K562 (cell line): ENCODE measurements around the gene SPARC. TPM values are rescaled to one million over a fixed set of nuclear protein-coding genes. Genes with fewer than 3 reads are reported as not detected.

Source experiments
- ATAC-seq: fragments of 200-7000 bp; cut with Tn5 transposase; 3 replicates; pipeline ENCODE4 v1.9.1; 2020; ENCODE audit warnings: moderate library complexity
- BruUV-seq: library from RNA; stranded (reverse); fragments of 400-500 nt; replicated peaks from 2 replicates; lab custom pipeline; 2021; lab: Mats Ljungman, UMichigan
- CTCF ChIA-PET: fragments of 300-600 bp; formaldehyde crosslinking; extraction: SDS; loops from one replicate; lab custom pipeline; 2021; ENCODE audit warnings: low intra/inter-chr PET ratio; lab: Yijun Ruan, JAX
- POLR2A ChIA-PET: fragments of 300-600, 350-650 bp; sonication (Branson Sonifier 250); formaldehyde crosslinking; extraction: SDS; loops from one replicate; lab custom pipeline; 2021; ENCODE audit warnings: antibody characterized with exemption, inconsistent platforms; lab: Yijun Ruan, JAX
- DNase-seq, 4 experiments: peaks; one replicate each; pipeline versions ENCODE4 v3.0.0 to v3.0.0-alpha.2; 2011 to 2018; ENCODE audit warnings: low spot score in 3 of 4, mixed read lengths in 3 of 4; ENCODE audit errors: extremely low read depth in 1 of 4
- FAIRE-seq: peaks from 2 replicates; lab custom pipeline; 2011; peaks lifted over from hg19 to GRCh38; lab: Jason Lieb, UNC
- H2AFZ ChIP-seq: 2 replicates; pipeline ENCODE4 v1.6.0; 2011; ENCODE audit warnings: low read depth, low read length, control low read depth, inconsistent platforms
- H3K27ac ChIP-seq: fragments of 200-600 bp; 3 replicates; pipeline ENCODE4 v1.8.0; 2011; ENCODE audit warnings: low read depth, mild to moderate bottlenecking, control low read depth, inconsistent platforms, low read length, moderate library complexity, mixed read lengths; ENCODE audit errors: extremely low read depth
- H3K27me3 ChIP-seq, 2 experiments: fragments of 300-600 bp in 1 of 2; 2 replicates in 1 of 2; 3 replicates in 1 of 2; pipeline versions ENCODE4 v1.6.0 to v1.8.0; 2011; ENCODE audit warnings: inconsistent platforms in 2 of 2, low read length in 2 of 2, mild to moderate bottlenecking in 1 of 2, mixed read lengths in 1 of 2, moderate library complexity in 1 of 2; ENCODE audit not compliant: control insufficient read depth in 2 of 2, insufficient read depth in 2 of 2
- H3K36me3 ChIP-seq: fragments of 300-600 bp; 3 replicates; pipeline ENCODE4 v1.8.0; 2011; ENCODE audit warnings: mild to moderate bottlenecking, low read length, inconsistent platforms; ENCODE audit not compliant: control insufficient read depth, insufficient read depth
- H3K4me1 ChIP-seq, 2 experiments: fragments of 200-600 bp in 1 of 2; replicated peaks in 1 of 2; 2 replicates in 1 of 2; 3 replicates in 1 of 2; pipeline versions ENCODE4 v1.5.1 to v1.8.0; 2011; ENCODE audit warnings: inconsistent platforms in 2 of 2, low read length in 2 of 2, mild to moderate bottlenecking in 1 of 2, mixed read lengths in 1 of 2, moderate library complexity in 1 of 2; ENCODE audit not compliant: control insufficient read depth in 2 of 2, insufficient read depth in 2 of 2
- H3K4me2 ChIP-seq: 2 replicates; pipeline ENCODE4 v1.6.1; 2011; ENCODE audit warnings: low read length, control low read depth, inconsistent platforms, mixed read lengths; ENCODE audit not compliant: insufficient read depth
- H3K4me3 ChIP-seq: fragments of 200-600 bp; sonication (generic), shearing (Covaris generic); 2 replicates; pipeline ENCODE4 v1.5.1; 2016; ENCODE audit warnings: control low read depth, inconsistent platforms
- H3K79me2 ChIP-seq: fragments of 200-600 bp; 3 replicates; pipeline ENCODE4 v1.8.0; 2011; ENCODE audit warnings: low read length, inconsistent platforms; ENCODE audit not compliant: control insufficient read depth, insufficient read depth
- H3K9ac ChIP-seq, 2 experiments: 2 replicates each; pipeline versions ENCODE4 v1.6.0 to v1.6.1; 2011; ENCODE audit warnings: low read depth in 2 of 2, low read length in 2 of 2, control low read depth in 1 of 2, inconsistent platforms in 1 of 2, mild to moderate bottlenecking in 1 of 2, mixed read lengths in 1 of 2; ENCODE audit not compliant: insufficient read depth in 1 of 2
- H3K9me1 ChIP-seq: one replicate; pipeline ENCODE4 v1.6.0; 2011; ENCODE audit warnings: inconsistent platforms, mild to moderate bottlenecking, low read length, moderate library complexity; ENCODE audit not compliant: control insufficient read depth, insufficient read depth
- H3K9me3 ChIP-seq: replicated peaks from 2 replicates; pipeline ENCODE4 v1.5.1; 2011; ENCODE audit warnings: low read depth, low read length, inconsistent platforms; ENCODE audit not compliant: control insufficient read depth, insufficient read depth
- H4K20me1 ChIP-seq: replicated peaks from 2 replicates; pipeline ENCODE4 v1.6.1; 2011; ENCODE audit warnings: low read length, inconsistent platforms, mixed read lengths; ENCODE audit not compliant: control insufficient read depth, insufficient read depth
- HNRNPK ChIP-seq: fragments of 200-400 bp; formaldehyde crosslinking; IDR thresholded peaks from one replicate; pipeline ENCODE4 v1.6.1; 2018; ENCODE audit warnings: mild to moderate bottlenecking, low read depth, low read length; ENCODE audit not compliant: poor library complexity, severe bottlenecking
- KAT8 ChIP-seq: fragments of 450-650 bp; IDR thresholded peaks from 2 replicates; pipeline ENCODE4 v1.6.1; 2016; ENCODE audit warnings: low read depth, mild to moderate bottlenecking
- MAZ ChIP-seq, 2 experiments: fragments of 450-650 bp in 1 of 2; sonication (generic) in 1 of 2; formaldehyde crosslinking; IDR thresholded peaks in 1 of 2; conservative IDR thresholded peaks in 1 of 2; 2 replicates each; pipeline versions ENCODE4 v1.4.0 to v1.5.0; 2020; ENCODE audit warnings: mild to moderate bottlenecking in 1 of 2, missing genetic modification reagents in 1 of 2
- NKRF ChIP-seq: fragments of 450-650 bp; IDR thresholded peaks from 2 replicates; pipeline ENCODE4 v1.6.1; 2016; ENCODE audit warnings: borderline replicate concordance
- PTBP1 ChIP-seq: fragments of 200-400 bp; formaldehyde crosslinking; IDR thresholded peaks from 2 replicates; pipeline ENCODE4 v1.6.1; 2017; ENCODE audit warnings: low read depth, low read length
- RBBP5 ChIP-seq: fragments of 200-600 bp; sonication (generic); IDR thresholded peaks from 2 replicates; pipeline ENCODE4 v1.6.1; 2012; ENCODE audit warnings: borderline replicate concordance, mild to moderate bottlenecking, low read length, control low read depth, inconsistent platforms; ENCODE audit not compliant: insufficient read depth, poor library complexity, severe bottlenecking
- TAF15 ChIP-seq: fragments of 200-400 bp; formaldehyde crosslinking; IDR thresholded peaks from 2 replicates; pipeline ENCODE4 v1.6.1; 2017; ENCODE audit warnings: mild to moderate bottlenecking, low read depth, low read length, moderate library complexity
- ZNF146 ChIP-seq: IDR thresholded peaks from one replicate; pipeline ENCODE4 v1.6.1; 2018; ENCODE audit warnings: missing compliant biosample characterization; ENCODE audit not compliant: unreplicated experiment
- ZNF224 ChIP-seq: sonication (generic); formaldehyde crosslinking; IDR thresholded peaks from 2 replicates; pipeline ENCODE4 v1.8.0; 2022; ENCODE audit warnings: mild to moderate bottlenecking, missing genetic modification reagents
- ZNF408 ChIP-seq: fragments of 250-450 bp; sonication (Bioruptor Pico); IDR thresholded peaks from 2 replicates; pipeline ENCODE4 v1.4.0; 2020; ENCODE audit warnings: low read depth, mild to moderate bottlenecking, moderate library complexity
- ZNF436 ChIP-seq: fragments of 250-450, 450-650 bp; sonication (Bioruptor Pico); formaldehyde crosslinking; IDR thresholded peaks from 2 replicates; pipeline ENCODE4 v1.7.0; 2020; ENCODE audit warnings: mild to moderate bottlenecking
- ZNF551 ChIP-seq: fragments of 250-450 bp; sonication (Bioruptor Pico); IDR thresholded peaks from 2 replicates; pipeline ENCODE4 v1.5.0; 2021; ENCODE audit warnings: mild to moderate bottlenecking, moderate library complexity
- ZSCAN32 ChIP-seq: fragments of 450-650 bp; formaldehyde crosslinking; IDR thresholded peaks from 2 replicates; pipeline ENCODE4 v1.4.0; 2020; ENCODE audit warnings: mild to moderate bottlenecking, moderate library complexity
- WGBS: fragments of 100-300 bp; shearing (Covaris generic); methylation state at CpG from one replicate; pipeline ENCODE4 v1.1.6; 2016; ENCODE audit warnings: low coverage, mixed read lengths; ENCODE audit not compliant: insufficient coverage; ENCODE audit errors: missing lambda C conversion rate; 5-methylcytosine and 5-hydroxymethylcytosine counted together
- in situ Hi-C: fragments of 300-500 bp; cut with MboI; formaldehyde crosslinking; loops from 4 replicates; pipeline ENCODE4 v1.15.0; 2018; ENCODE audit warnings: inconsistent platforms, mixed read lengths
- intact Hi-C: fragments of 100-400 bp; cut with micrococcal nuclease; formaldehyde crosslinking; loops from 2 replicates; pipeline ENCODE4 v1.14.2; 2022
- polyA plus RNA-seq, 8 experiments: library from polyadenylated mRNA; depleted of rRNA in 4 of 8; stranded (reverse) in 5 of 8; unstranded in 3 of 8; fragments of >200 nt; fragmentation: Nextera tagmentation in 2 of 8; fragmentation: Illumina TruSeq in 1 of 8; extraction: Ambion mirVana in 2 of 8; extraction: Trizol in 1 of 8; gene quantifications; 2 replicates each; pipeline versions ENCODE4 v1.2.1 to v1.2.3, GENCODE V29; 2011 to 2014; ENCODE audit warnings: inconsistent platforms in 1 of 8, missing spikeins in 1 of 8
- total RNA-seq, 7 experiments: library from RNA; depleted of rRNA in 6 of 7; stranded (reverse); fragments of >200 nt in 6 of 7; fragmentation: Illumina TruSeq in 2 of 7; extraction: Trizol in 2 of 7; gene quantifications; 2 replicates each; pipeline versions ENCODE4 v1.2.1 to v1.2.3, GENCODE V29; 2011 to 2021; ENCODE audit warnings: low replicate concordance in 1 of 7

Gene SPARC
- total and polyA plus RNA-seq, 9 of the 15 experiments (the other 6 are each of a cell fraction or from before 2014, with no cell fraction given), result 6.1 to 35.6 (median 12.2) TPM

- WGBS, result 9% methylated on average over 9 of the region's 9 CpGs
- ChIA-PET CTCF (no interaction called here), POLR2A (no interaction called here)
- no peaks in the 10 kb centered on the region for H3K79me2 ChIP-seq
- no peak overlapping the region for H3K9ac ChIP-seq
- no peak for ATAC-seq
- no peak for DNase-seq
- no peak overlapping the region for H2AFZ ChIP-seq
- H3K9me3 ChIP-seq, result no peaks in the 10 kb centered on the region
- H3K36me3 ChIP-seq, result no peaks in the 10 kb centered on the region
- TF ChIP-seq TAF15 (no peak), ZNF551 (CRISPR knock-in tag) (no peak), PTBP1 (no peak), RBBP5 (no peak), HNRNPK (no peak), ZNF146 (CRISPR knock-in tag) (no peak), ZNF436 (CRISPR knock-in tag) (no peak), ZSCAN32 (no peak), KAT8 (no peak), NKRF (no peak), ZNF408 (CRISPR knock-in tag) (no peak), ZNF224 (no peak), MAZ (CRISPR knock-in tag; conservative IDR thresholded peaks at IDR 0.05 in 1 of 2, IDR thresholded peaks at IDR 0.05 in 1 of 2) (no peak)
- peaks cover 17 to 35% of the 10 kb centered on the region in 2 experiments; a peak in 4 of 5 replicates for H3K27me3 ChIP-seq
- no peak overlapping the region for H3K4me3 ChIP-seq
- in situ Hi-C loops, result no loop called here
- H3K9me1 ChIP-seq, result peaks cover 3% of the 10 kb centered on the region
- no peaks in the 10 kb centered on the region for H3K4me1 ChIP-seq
- no peak overlapping the region for H3K27ac ChIP-seq
- no peaks in the 10 kb centered on the region for H4K20me1 ChIP-seq
- intact Hi-C loops, result no loop called here
- no TSS peak for BruUV-seq
- no peak for FAIRE-seq
- no peak overlapping the region for H3K4me2 ChIP-seq
These were observed 61.4 kb downstream of the SPARC start for GRCh38 chr5:151625285-151625684.
